HG02970 (cell line): ENCODE results near the gene TMEM82.
"Not testable (repeated sequence)": the region's sequence is repeated elsewhere in the genome, so short reads cannot be mapped to it uniquely, and the experiment has no call there.

ENCODE experiments used
- ATAC-seq: cut with Tn5 transposase; IDR thresholded peaks from one replicate; pipeline ENCODE4 v1.9.1; 2021; ENCODE audit warnings: mild to moderate bottlenecking, moderate library complexity, moderate number of reproducible peaks; ENCODE audit not compliant: unreplicated experiment, low FRiP score

TMEM82 gene

GRCh38 chr1:15742339-15742801, at the start of gene TMEM82:
TSS of gene TMEM82 (plus strand) at chr1:15742499. CDS start at chr1:15742560, 61 bp downstream.
- ATAC-seq = no peak

- no peak for ATAC-seq
Observed at GRCh38 chr1:15693371-15693770, 48.9 kb upstream of the TMEM82 start.

GRCh38 chr1:15696956-15697521, 45.3 kb upstream of the TMEM82 start:
- ATAC-seq = peak; percentile 83

GRCh38 chr1:15698201-15698600, 44.1 kb upstream of the TMEM82 start:
- no peak for ATAC-seq

- ATAC-seq = not testable (repeated sequence)
Observed at GRCh38 chr1:15699321-15699720, 43.0 kb upstream of the TMEM82 start.

GRCh38 chr1:15700508-15700907, 41.8 kb upstream of the TMEM82 start:
- no peak for ATAC-seq

- ATAC-seq = no peak
Observed at GRCh38 chr1:15701784-15702183, 40.5 kb upstream of the TMEM82 start.

- ATAC-seq = no peak
Observed at GRCh38 chr1:15702722-15703550, 39.4 kb upstream of the TMEM82 start.

- ATAC-seq = no peak
Observed at GRCh38 chr1:15703562-15703961, 38.7 kb upstream of the TMEM82 start.

GRCh38 chr1:15704526-15705183, 37.6 kb upstream of the TMEM82 start:
- no peak for ATAC-seq

- no peak for ATAC-seq
Observed at GRCh38 chr1:15705184-15705566, 37.1 kb upstream of the TMEM82 start.

- no peak for ATAC-seq
Observed at GRCh38 chr1:15706751-15707150, 35.5 kb upstream of the TMEM82 start.

- ATAC-seq = no peak
Observed at GRCh38 chr1:15707239-15707925, 34.9 kb upstream of the TMEM82 start.

GRCh38 chr1:15708486-15709137, 33.7 kb upstream of the TMEM82 start:
- no peak for ATAC-seq

- ATAC-seq = no peak
Observed at GRCh38 chr1:15709226-15709625, 33.1 kb upstream of the TMEM82 start.

GRCh38 chr1:15712168-15712567, 30.1 kb upstream of the TMEM82 start:
- no peak for ATAC-seq

GRCh38 chr1:15714406-15715136, 27.7 kb upstream of the TMEM82 start:
- no peak for ATAC-seq

- ATAC-seq = no peak
Observed at GRCh38 chr1:15717418-15718125, 24.7 kb upstream of the TMEM82 start.

GRCh38 chr1:15718199-15718601, 24.1 kb upstream of the TMEM82 start:
- no peak for ATAC-seq
